MM.1S (cell line): ENCODE measurements around the gene GNAL.

Source experiments
- EZH2 ChIP-seq: fragments of 300-600 bp; sonication (generic); optimal IDR thresholded peaks from 2 replicates; pipeline ENCODE3; 2017; ENCODE audit warnings: low read depth, mild to moderate bottlenecking, antibody characterized with exemption, low read length, mixed read lengths
- EZH2phosphoT487 ChIP-seq: fragments of 300-600 bp; sonication (generic); IDR thresholded peaks from 2 replicates; pipeline ENCODE4 v1.6.1; 2018; ENCODE audit warnings: antibody characterized with exemption, low read length
- TF ChIP-seq, protein P1 (sequence below): fragments of 300-600 bp; sonication (generic); IDR thresholded peaks from 2 replicates; pipeline ENCODE4 v1.5.1; 2016; ENCODE audit warnings: antibody characterized with exemption, low read length, mixed read lengths

DNA sequence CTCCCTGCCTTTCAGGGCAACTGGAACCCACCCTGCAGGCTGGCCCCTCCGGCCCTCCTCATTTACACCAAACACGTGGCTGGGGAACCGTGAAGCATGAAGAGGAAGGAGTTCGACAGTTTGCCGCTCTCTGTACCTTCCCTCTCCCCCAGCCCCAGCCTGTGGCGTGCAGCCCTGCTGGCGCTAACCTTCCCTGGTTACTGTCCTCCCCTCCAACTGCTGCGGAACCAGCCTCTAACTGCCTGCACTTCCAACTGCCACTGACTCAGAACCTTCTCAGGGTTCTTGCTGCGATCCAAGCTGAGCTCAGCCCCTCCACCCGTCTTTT is 19.2 kb upstream of the GNAL start:
- TF ChIP-seq, protein P1, sequence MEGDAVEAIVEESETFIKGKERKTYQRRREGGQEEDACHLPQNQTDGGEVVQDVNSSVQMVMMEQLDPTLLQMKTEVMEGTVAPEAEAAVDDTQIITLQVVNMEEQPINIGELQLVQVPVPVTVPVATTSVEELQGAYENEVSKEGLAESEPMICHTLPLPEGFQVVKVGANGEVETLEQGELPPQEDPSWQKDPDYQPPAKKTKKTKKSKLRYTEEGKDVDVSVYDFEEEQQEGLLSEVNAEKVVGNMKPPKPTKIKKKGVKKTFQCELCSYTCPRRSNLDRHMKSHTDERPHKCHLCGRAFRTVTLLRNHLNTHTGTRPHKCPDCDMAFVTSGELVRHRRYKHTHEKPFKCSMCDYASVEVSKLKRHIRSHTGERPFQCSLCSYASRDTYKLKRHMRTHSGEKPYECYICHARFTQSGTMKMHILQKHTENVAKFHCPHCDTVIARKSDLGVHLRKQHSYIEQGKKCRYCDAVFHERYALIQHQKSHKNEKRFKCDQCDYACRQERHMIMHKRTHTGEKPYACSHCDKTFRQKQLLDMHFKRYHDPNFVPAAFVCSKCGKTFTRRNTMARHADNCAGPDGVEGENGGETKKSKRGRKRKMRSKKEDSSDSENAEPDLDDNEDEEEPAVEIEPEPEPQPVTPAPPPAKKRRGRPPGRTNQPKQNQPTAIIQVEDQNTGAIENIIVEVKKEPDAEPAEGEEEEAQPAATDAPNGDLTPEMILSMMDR, result no peak
- TF ChIP-seq EZH2phosphoT487 (no peak), EZH2 (no peak)
